Endothelial cell of umbilical vein (primary cell): ENCODE data around the gene NDUFS2. TPM values are rescaled to one million over a fixed set of nuclear protein-coding genes. Genes with fewer than 3 reads are reported as not detected.

Experiments used
- BruUV-seq: library from RNA; stranded (reverse); fragments of 400-500 nt; replicated peaks from 2 replicates; lab custom pipeline; 2021; lab: Mats Ljungman, UMichigan
- CTCF ChIA-PET: fragments of 300-600, 350-600 bp; sonication (Branson Sonifier 250); formaldehyde crosslinking; loops from one replicate; lab custom pipeline; 2021; ENCODE audit warnings: antibody characterized with exemption, inconsistent platforms; lab: Charles Lee
- POLR2A ChIA-PET: fragments of 300-600, 350-600 bp; sonication (Branson Sonifier 250); formaldehyde crosslinking; loops from one replicate; lab custom pipeline; 2021; ENCODE audit warnings: antibody characterized with exemption, inconsistent platforms; lab: Charles Lee
- DNase-seq: peaks from one replicate; pipeline ENCODE4 v3.0.0-alpha.2; 2011; ENCODE audit warnings: low read depth, low spot score
- FAIRE-seq: peaks from 2 replicates; lab custom pipeline; 2011; peaks lifted over from hg19 to GRCh38; lab: Jason Lieb, UNC
- H2AFZ ChIP-seq: 2 replicates; pipeline ENCODE4 v1.6.0; 2012; ENCODE audit warnings: low read depth, low read length, control low read depth, inconsistent platforms
- H3K27ac ChIP-seq: 2 replicates; pipeline ENCODE4 v1.5.1; 2011; ENCODE audit warnings: low read depth, mild to moderate bottlenecking, control low read depth, low read length, moderate library complexity; ENCODE audit not compliant: insufficient read depth
- H3K27me3 ChIP-seq, 2 experiments: 2 replicates each; pipeline versions ENCODE4 v1.6.0 to v1.6.1; 2011; ENCODE audit warnings: low read length in 2 of 2, mixed read lengths in 1 of 2; ENCODE audit not compliant: control insufficient read depth in 2 of 2, insufficient read depth in 2 of 2
- H3K36me3 ChIP-seq, 2 experiments: 2 replicates in 1 of 2; 3 replicates in 1 of 2; pipeline ENCODE4 v1.5.1; 2011; ENCODE audit warnings: low read length in 2 of 2, mild to moderate bottlenecking in 1 of 2, moderate library complexity in 1 of 2; ENCODE audit not compliant: control insufficient read depth in 2 of 2, insufficient read depth in 2 of 2; ENCODE audit errors: extremely low read depth in 1 of 2
- H3K4me1 ChIP-seq: 3 replicates; pipeline ENCODE4 v1.5.1; 2011; ENCODE audit warnings: mild to moderate bottlenecking, low read length; ENCODE audit not compliant: control insufficient read depth, insufficient read depth; ENCODE audit errors: extremely low read depth
- H3K4me2 ChIP-seq: 2 replicates; pipeline ENCODE4 v1.6.1; 2011; ENCODE audit warnings: low read length, control low read depth, mixed read lengths; ENCODE audit not compliant: insufficient read depth
- H3K4me3 ChIP-seq, 3 experiments: fragments of 200-600 bp in 1 of 3; sonication (generic), shearing (Covaris generic) in 1 of 3; replicated peaks in 1 of 3; 2 replicates each; pipeline ENCODE4 v1.5.1; 2011 to 2016; ENCODE audit warnings: control low read depth in 3 of 3, low read length in 3 of 3, mild to moderate bottlenecking in 2 of 3, inconsistent platforms in 1 of 3, low read depth in 1 of 3, moderate library complexity in 1 of 3; ENCODE audit not compliant: insufficient read depth in 1 of 3
- H3K79me2 ChIP-seq: 2 replicates; pipeline ENCODE4 v1.6.0; 2012; ENCODE audit warnings: low read length, inconsistent platforms; ENCODE audit not compliant: control insufficient read depth, insufficient read depth
- H3K9ac ChIP-seq: replicated peaks from 2 replicates; pipeline ENCODE3; 2011; ENCODE audit warnings: low read length, control low read depth; ENCODE audit not compliant: insufficient read depth; ENCODE audit errors: extremely low read depth
- H3K9me1 ChIP-seq: replicated peaks from 3 replicates; pipeline ENCODE4 v1.6.0; 2011; ENCODE audit warnings: mild to moderate bottlenecking, low read length; ENCODE audit not compliant: control insufficient read depth, insufficient read depth; ENCODE audit errors: extremely low read depth
- H3K9me3 ChIP-seq: replicated peaks from 2 replicates; pipeline ENCODE4 v1.5.1; 2012; ENCODE audit warnings: low read length, inconsistent platforms; ENCODE audit not compliant: control insufficient read depth, insufficient read depth
- H4K20me1 ChIP-seq: replicated peaks from 2 replicates; pipeline ENCODE3; 2011; ENCODE audit warnings: mild to moderate bottlenecking, low read length; ENCODE audit not compliant: control insufficient read depth, insufficient read depth; ENCODE audit errors: extremely low read depth
- EZH2 ChIP-seq: IDR thresholded peaks from 2 replicates; pipeline ENCODE4 v1.6.1; 2012; ENCODE audit warnings: borderline replicate concordance, low read depth, mild to moderate bottlenecking, moderate library complexity, low read length, inconsistent platforms; ENCODE audit not compliant: severe bottlenecking
- FOS ChIP-seq: IDR thresholded peaks from 2 replicates; pipeline ENCODE4 v1.6.1; 2011; ENCODE audit warnings: mild to moderate bottlenecking, low read length, moderate library complexity, borderline replicate concordance; ENCODE audit not compliant: insufficient read depth
- GATA2 ChIP-seq: IDR thresholded peaks from 2 replicates; pipeline ENCODE4 v1.7.0; 2011; ENCODE audit warnings: low read depth, mild to moderate bottlenecking, moderate library complexity, mixed read lengths, low read length; ENCODE audit not compliant: insufficient read length, insufficient read depth
- JUN ChIP-seq: IDR thresholded peaks from 2 replicates; pipeline ENCODE4 v1.6.1; 2011; ENCODE audit warnings: borderline replicate concordance, low read depth; ENCODE audit not compliant: insufficient read length, insufficient read depth
- MYC ChIP-seq: IDR thresholded peaks from one replicate; pipeline ENCODE4 v1.6.1; 2011; ENCODE audit warnings: mild to moderate bottlenecking, low read depth, low read length
- POLR2A ChIP-seq: IDR thresholded peaks from 2 replicates; pipeline ENCODE4 v1.6.1; 2012; ENCODE audit warnings: low read depth, mild to moderate bottlenecking, control low read depth, low read length
- POLR2AphosphoS5 ChIP-seq: IDR thresholded peaks from 2 replicates; pipeline ENCODE4 v1.6.1; 2012; ENCODE audit warnings: low read depth, mild to moderate bottlenecking, control low read depth, low read length, moderate library complexity; ENCODE audit not compliant: insufficient read depth
- dilution Hi-C: fragments of 300-500 bp; cut with MboI; formaldehyde crosslinking; loops from one replicate; pipeline ENCODE4 v1.15.0; 2019; ENCODE audit warnings: low sequenced_read_pairs; ENCODE audit not compliant: extremely low pct_ligation_motif_present
- intact Hi-C: fragments of 100-400 bp; cut with micrococcal nuclease; formaldehyde crosslinking; loops from one replicate; pipeline ENCODE4 v1.10.0; 2022
- polyA plus RNA-seq, 4 experiments: library from polyadenylated mRNA; depleted of rRNA in 3 of 4; stranded (reverse) in 3 of 4; unstranded in 1 of 4; fragments of >200 nt; gene quantifications; 2 replicates each; pipeline versions ENCODE4 v1.2.1 to v1.2.3, GENCODE V29; 2011 to 2012; ENCODE audit warnings: missing spikeins in 1 of 4
- total RNA-seq: library from RNA; stranded (reverse); gene quantifications from 2 replicates; pipeline ENCODE4 v1.2.3, GENCODE V29; 2021
- TF ChIP-seq, protein P1 (sequence below): IDR thresholded peaks from 2 replicates; pipeline ENCODE4 v1.6.1; 2011; ENCODE audit not compliant: insufficient read depth, insufficient read length
- TF ChIP-seq, protein P2 (sequence below), 2 donors: IDR thresholded peaks; 1 replicate in 1 of 2; 2 replicates in 1 of 2; pipeline ENCODE4 v1.5.1; 2011; ENCODE audit warnings: low read length in 2 of 2, mild to moderate bottlenecking in 2 of 2, moderate library complexity in 2 of 2, control low read depth in 1 of 2, inconsistent platforms in 1 of 2, low read depth in 1 of 2; ENCODE audit not compliant: insufficient read depth in 1 of 2; ENCODE audit errors: extremely low read depth in 1 of 2

Gene NDUFS2
- total and polyA plus RNA-seq, 2 donors (not counting 3 experiments of a cell fraction or from before 2014, with no cell fraction given) = 95.1 to 130 TPM

DNA sequence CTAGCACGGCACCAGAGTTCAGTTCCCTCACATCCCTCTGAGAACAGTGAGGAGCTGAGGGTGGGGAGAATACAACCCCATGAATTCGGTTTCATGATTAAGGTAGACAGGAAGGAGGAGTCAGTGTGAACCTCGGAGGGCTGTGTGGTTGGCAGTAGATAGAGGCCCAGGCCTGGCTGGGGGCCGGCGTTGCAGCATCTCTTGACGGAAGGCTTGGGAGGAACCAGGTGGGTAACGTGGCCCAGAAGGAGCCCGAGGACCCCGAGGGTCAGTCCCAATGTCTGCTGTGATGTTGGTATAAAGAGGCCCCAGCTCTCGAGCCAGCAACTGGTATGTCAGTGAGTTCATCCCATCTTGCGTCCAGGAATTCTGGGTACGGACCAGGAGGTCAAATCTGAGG is 30.5 kb upstream of the NDUFS2 start:
- no peak for DNase-seq
- peaks cover 7% of the 10 kb centered on the region for H3K79me2 ChIP-seq
- intact Hi-C loops = no loop called here
- H3K4me3 ChIP-seq = no peak overlapping the region
- no peaks in the 10 kb centered on the region for H4K20me1 ChIP-seq
- peaks cover 12% of the 10 kb centered on the region for H3K4me1 ChIP-seq
- no peaks in the 10 kb centered on the region for H3K27me3 ChIP-seq
- CTCF ChIA-PET = interaction anchor here (1.7 to 2.3 kb wide), 3 partner anchors 10 to 210 kb away, joined by 5 to 8 read pairs (median 8); partner anchors contain the start of gene NDUFS2
- POLR2A ChIA-PET = no interaction called here
- no peak overlapping the region for H3K4me2 ChIP-seq
- dilution Hi-C loops = no loop called here
- H3K9me3 ChIP-seq = no peaks in the 10 kb centered on the region
- peaks cover 11 to 24% of the 10 kb centered on the region in 2 experiments for H3K36me3 ChIP-seq
- no peak for TF ChIP-seq FOS
- TF ChIP-seq, protein P1, sequence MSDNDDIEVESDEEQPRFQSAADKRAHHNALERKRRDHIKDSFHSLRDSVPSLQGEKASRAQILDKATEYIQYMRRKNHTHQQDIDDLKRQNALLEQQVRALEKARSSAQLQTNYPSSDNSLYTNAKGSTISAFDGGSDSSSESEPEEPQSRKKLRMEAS = no peak
- no peak for TF ChIP-seq JUN
- TF ChIP-seq MYC = no peak
- no peaks in the 10 kb centered on the region for H3K9me1 ChIP-seq
- no peak overlapping the region for H3K9ac ChIP-seq
- FAIRE-seq = no peak
- no peak overlapping the region for H3K27ac ChIP-seq
- BruUV-seq = TSS peak; percentile 7
- no peak overlapping the region for H2AFZ ChIP-seq

GRCh38 chr1:161172349-161172748 is 29.8 kb upstream of the NDUFS2 start:
- intact Hi-C loops (no loop called here), dilution Hi-C loops (no loop called here)
- Histone ChIP-seq H2AFZ (no peak overlapping the region), H3K27me3 (no peaks in the 10 kb centered on the region), H4K20me1 (no peaks in the 10 kb centered on the region), H3K4me3 (no peak overlapping the region), H3K9me1 (no peaks in the 10 kb centered on the region), H3K36me3 (peaks cover 11 to 24% of the 10 kb centered on the region in 2 experiments), H3K9me3 (no peaks in the 10 kb centered on the region), H3K79me2 (peaks cover 8% of the 10 kb centered on the region), H3K4me1 (peaks cover 7% of the 10 kb centered on the region), H3K9ac (no peak overlapping the region), H3K27ac (no peak overlapping the region), H3K4me2 (no peak overlapping the region)
- DNase-seq (no peak), FAIRE-seq (no peak)
- TF ChIP-seq, protein P1 = no peak
- TF ChIP-seq GATA2 (no peak), POLR2AphosphoS5 (no peak), POLR2A (no peak), JUN (no peak), FOS (no peak), MYC (no peak), EZH2 (no peak)
- TF ChIP-seq, protein P2, sequence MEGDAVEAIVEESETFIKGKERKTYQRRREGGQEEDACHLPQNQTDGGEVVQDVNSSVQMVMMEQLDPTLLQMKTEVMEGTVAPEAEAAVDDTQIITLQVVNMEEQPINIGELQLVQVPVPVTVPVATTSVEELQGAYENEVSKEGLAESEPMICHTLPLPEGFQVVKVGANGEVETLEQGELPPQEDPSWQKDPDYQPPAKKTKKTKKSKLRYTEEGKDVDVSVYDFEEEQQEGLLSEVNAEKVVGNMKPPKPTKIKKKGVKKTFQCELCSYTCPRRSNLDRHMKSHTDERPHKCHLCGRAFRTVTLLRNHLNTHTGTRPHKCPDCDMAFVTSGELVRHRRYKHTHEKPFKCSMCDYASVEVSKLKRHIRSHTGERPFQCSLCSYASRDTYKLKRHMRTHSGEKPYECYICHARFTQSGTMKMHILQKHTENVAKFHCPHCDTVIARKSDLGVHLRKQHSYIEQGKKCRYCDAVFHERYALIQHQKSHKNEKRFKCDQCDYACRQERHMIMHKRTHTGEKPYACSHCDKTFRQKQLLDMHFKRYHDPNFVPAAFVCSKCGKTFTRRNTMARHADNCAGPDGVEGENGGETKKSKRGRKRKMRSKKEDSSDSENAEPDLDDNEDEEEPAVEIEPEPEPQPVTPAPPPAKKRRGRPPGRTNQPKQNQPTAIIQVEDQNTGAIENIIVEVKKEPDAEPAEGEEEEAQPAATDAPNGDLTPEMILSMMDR (IDR thresholded peaks at IDR 0.05; ENCODE audit: extremely low read depth in 1 of 2, insufficient read depth in 1 of 2, low read depth in 1 of 2, low read length in 2 of 2) = no peak
- ChIA-PET CTCF (interaction anchor here (2.3 kb wide), 1 partner anchor 9 kb away, joined by 8 read pairs; no protein-coding TSS in a partner anchor), POLR2A (no interaction called here)
- BruUV-seq = no TSS peak
